Measurements from ENCODE around the gene STUB1.

- TF ChIP-seq JUN (IDR thresholded peaks at IDR 0.05; ENCODE audit: borderline replicate concordance, insufficient read depth, insufficient read length, low read depth) (no peak), CTCF (IDR thresholded peaks at IDR 0.05; ENCODE audit: extremely low read depth in 1 of 2, insufficient read depth in 1 of 2, low read depth in 1 of 2, low read length in 2 of 2) (no peak), POLR2AphosphoS5 (IDR thresholded peaks at IDR 0.05; ENCODE audit: insufficient read depth, low read depth, low read length) (no peak), EZH2 (IDR thresholded peaks at IDR 0.05; ENCODE audit: borderline replicate concordance, low read depth, low read length, severe bottlenecking) (no peak), POLR2A (IDR thresholded peaks at IDR 0.05; ENCODE audit: low read depth, low read length) (no peak), MAX (IDR thresholded peaks at IDR 0.05; ENCODE audit: insufficient read depth, insufficient read length) (no peak)
Observed at GRCh38 chr16:729768-730665, 49.8 kb downstream of the STUB1 start.

All from endothelial cell of umbilical vein (primary cell).